NCI-H128 (cell line): Measurements from ENCODE around the gene RNF151.
A peak's percentile ranks its signal among the peaks of the same experiment; 100 is the strongest.

Experiments used
- DNase-seq: peaks from one replicate; lab custom pipeline; 2025; ENCODE audit not compliant: unreplicated experiment; lab: John Stamatoyannopoulos, UW

The RNF151 gene

GRCh38 chr16:1991135-1991551 lies 24.5 kb downstream of the RNF151 start:
- no peak for DNase-seq

GRCh38 chr16:1991588-1991947 lies 24.9 kb downstream of the RNF151 start:
- DNase-seq, result no peak

- no peak for DNase-seq
These were observed 25.5 kb downstream of the RNF151 start for GRCh38 chr16:1991948-1992703.

GRCh38 chr16:1992704-1993317 lies 26.2 kb downstream of the RNF151 start:
- DNase-seq, result no peak

- no peak for DNase-seq
These were observed 27.1 kb downstream of the RNF151 start for GRCh38 chr16:1993731-1994131.

GRCh38 chr16:1997494-1998359 lies 31.1 kb downstream of the RNF151 start:
- DNase-seq, result no peak

GRCh38 chr16:1998360-1998835 lies 31.7 kb downstream of the RNF151 start:
- no peak for DNase-seq

- DNase-seq, result no peak
These were observed 32.5 kb downstream of the RNF151 start for GRCh38 chr16:1998852-1999801.

GRCh38 chr16:1999866-2000514 lies 33.3 kb downstream of the RNF151 start:
- DNase-seq, result no peak

- DNase-seq, result no peak
These were observed 34.4 kb downstream of the RNF151 start for GRCh38 chr16:2001035-2001434.

- DNase-seq, result no peak
These were observed 35.0 kb downstream of the RNF151 start for GRCh38 chr16:2001456-2002355.

GRCh38 chr16:2002406-2003230 lies 36.0 kb downstream of the RNF151 start:
- DNase-seq, result no peak

GRCh38 chr16:2003231-2003826 lies 36.7 kb downstream of the RNF151 start:
- no peak for DNase-seq

GRCh38 chr16:2003827-2004641 lies 37.4 kb downstream of the RNF151 start:
- peak; percentile 42 for DNase-seq

GRCh38 chr16:2004795-2005517 lies 38.3 kb downstream of the RNF151 start:
- DNase-seq, result no peak

- DNase-seq, result no peak
These were observed 39.0 kb downstream of the RNF151 start for GRCh38 chr16:2005646-2006045.
